GM19193 (cell line): ENCODE data around the gene GSTO2.

ENCODE experiments used
- POLR2A ChIP-seq: IDR thresholded peaks from 4 replicates; pipeline ENCODE4 v1.6.1; 2011; ENCODE audit not compliant: insufficient read depth, insufficient read length; ENCODE audit errors: extremely low read depth

GSTO2 gene

DNA sequence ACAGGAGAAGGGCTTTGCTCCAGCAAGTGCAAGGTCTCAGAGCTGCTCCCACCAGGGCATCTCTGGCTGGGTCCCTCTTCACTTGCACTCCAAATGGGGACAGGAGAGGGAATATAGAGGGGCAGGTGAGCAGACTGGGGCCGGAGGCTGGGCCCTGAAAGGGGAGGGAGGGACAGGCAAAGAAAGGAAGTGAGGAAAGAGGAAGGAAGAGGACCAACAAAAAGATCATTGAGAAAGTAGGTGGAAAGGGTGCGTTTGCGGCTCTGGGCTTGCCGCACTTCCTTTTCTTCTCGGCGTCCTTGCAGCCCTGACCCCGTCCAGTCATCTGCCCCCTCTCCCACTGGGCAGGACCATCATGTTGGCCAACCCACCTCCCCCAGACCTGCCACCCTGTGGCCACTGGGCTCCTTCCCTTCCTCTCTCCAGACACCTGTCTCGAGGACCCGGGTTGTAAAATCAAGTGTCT lies 55.3 kb downstream of the GSTO2 start:
- TF ChIP-seq POLR2A = no peak

DNA sequence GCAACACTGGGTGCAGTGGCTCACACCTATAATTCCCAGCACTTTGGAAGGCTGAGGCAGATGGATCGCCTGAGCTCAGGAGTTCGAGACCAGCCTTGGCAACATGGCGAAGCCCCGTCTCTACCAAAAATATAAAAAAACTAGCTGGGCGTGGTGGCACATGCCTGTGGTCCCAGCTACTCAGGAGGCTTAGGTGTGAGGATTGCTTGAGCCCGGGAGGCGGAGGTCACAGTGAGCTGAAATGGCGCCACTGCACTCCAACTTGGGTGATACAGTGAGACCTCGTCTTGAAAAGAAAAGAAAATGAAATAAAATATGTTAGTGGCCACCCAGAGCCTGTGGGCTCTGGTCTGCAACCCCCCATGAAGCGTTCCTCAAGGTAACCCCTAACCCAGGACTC lies 55.9 kb downstream of the GSTO2 start:
- no peak for TF ChIP-seq POLR2A

DNA sequence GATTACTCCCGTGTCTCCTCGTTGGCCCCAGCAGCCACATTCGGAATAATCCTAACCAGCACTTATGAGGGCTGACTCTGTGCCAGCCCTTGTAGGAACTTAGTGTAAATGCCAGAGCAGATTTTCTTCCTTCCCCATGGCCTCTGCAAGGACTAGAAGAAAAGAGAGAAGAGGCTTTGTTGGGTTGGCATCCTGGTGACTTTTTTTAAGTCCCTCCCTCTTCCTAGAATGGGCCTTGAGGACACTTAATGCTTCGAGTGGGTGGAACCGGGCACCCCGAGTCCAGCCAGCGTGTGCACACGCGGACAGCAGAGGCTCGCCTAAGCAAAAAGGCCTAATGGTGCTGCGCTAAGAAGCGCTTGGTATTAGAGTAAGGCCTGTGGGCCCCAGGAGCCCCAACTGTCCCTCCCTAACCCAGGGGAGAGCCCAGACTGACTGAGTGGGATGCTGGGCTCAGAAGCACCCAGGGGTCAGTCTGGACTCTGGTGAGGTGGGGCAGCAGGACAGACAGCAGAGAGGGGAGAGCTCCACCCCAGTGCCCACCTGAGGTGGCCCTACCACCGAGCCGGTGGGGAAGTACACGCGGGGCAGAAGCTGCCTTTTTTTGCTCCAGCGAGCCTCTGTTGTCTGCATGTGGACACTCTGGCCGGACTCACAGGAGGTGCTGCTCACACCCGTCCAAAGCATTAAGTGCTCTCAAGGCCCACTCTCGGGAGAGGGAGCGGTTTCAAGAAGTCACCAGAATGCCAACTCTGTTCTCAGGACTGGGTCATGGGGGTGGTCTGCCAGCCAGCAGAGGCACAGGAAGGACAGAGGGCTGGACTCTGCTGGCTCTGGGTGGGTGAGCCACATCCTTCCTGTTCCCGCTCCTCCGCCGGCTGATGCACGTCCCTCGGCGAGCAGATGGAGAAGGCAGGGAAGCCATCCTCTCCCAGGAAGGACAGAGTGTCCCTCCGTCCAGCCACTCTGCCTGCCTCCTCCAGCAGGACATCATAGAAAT lies 56.8 kb downstream of the GSTO2 start:
- no peak for TF ChIP-seq POLR2A

DNA sequence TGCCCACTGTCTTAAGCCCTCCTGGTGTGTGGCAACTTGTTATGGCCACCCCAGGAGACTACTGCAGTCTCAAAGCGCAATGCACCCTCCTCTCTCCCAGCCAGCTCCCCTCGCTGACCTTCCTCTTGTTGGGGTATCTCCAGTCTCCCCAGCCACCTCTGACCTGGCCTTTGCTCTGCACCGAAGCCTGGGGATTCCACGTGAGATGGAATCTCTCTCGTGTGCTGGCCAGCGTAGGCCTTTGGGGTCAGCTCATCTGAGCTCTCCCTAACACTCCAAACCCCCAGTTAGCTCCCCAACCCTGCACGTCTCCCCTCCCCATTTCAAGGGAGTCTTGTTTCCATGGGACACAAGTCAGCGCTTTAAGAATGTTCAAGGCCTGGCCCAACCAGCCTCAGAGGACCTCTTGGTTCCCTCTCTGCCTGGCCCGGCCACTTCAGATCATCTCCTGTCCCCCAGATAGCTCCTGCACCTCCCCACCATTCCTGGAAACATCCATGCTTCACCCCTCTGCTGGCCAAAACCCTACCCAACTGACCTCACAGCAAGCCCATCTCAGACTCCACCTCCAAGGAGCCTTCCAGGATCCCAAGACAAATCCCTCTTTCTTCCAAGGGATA lies 58.1 kb downstream of the GSTO2 start:
- no peak for TF ChIP-seq POLR2A

DNA sequence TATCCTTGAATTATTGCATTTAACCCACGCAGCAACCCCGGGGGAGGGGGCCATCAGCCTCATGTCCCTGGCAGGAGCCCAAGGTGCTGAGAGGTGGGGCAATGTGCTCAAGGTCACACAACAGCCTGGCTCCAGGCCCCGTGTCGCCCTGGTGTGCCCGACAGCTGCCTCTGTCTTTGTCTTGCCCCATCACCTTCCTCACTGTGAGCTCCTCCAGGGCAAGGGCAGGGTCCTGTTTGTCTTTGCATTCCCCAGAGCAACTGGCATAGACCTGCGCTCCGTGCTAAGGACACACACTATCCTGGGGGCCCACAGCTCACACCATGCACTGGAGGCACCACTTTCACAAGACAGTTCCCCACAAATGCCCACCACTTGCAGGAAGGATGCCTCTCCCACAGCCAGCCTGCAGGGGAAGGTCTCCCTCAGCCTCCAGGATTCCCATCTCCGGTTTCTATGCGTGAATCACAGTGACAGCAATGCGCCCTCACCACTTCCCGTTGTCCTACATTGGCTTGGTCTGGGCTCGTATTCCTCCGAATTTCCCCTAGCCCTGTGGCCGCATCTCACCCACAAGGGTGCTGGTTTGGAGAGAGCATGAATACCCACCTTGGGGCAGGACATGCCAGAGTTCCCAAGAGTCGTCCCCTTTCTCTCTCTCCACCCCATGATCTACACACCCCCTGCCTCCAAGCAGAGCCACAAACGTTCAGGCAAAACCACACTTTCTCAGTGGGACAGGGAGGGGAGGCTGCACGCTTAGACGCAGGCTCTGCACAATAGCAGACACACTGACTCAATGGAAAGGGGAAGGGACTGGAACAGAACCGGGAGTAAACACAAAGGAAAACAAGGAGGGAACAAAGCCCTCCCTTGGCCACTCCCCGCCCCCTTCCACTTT lies 59.0 kb downstream of the GSTO2 start:
- TF ChIP-seq POLR2A = no peak

DNA sequence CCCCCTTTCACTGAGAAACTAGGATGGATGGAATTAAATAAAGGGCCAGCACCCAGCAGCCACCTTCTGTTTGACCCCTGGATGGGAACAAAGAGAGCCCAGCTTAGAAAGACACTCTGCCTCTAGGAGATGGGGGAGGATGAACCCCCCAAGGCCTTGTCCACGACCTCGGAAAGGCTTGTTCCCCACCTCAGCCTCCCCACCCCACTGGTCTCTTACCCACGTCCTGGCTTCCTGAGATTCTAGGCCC lies 59.6 kb downstream of the GSTO2 start:
- no peak for TF ChIP-seq POLR2A

DNA sequence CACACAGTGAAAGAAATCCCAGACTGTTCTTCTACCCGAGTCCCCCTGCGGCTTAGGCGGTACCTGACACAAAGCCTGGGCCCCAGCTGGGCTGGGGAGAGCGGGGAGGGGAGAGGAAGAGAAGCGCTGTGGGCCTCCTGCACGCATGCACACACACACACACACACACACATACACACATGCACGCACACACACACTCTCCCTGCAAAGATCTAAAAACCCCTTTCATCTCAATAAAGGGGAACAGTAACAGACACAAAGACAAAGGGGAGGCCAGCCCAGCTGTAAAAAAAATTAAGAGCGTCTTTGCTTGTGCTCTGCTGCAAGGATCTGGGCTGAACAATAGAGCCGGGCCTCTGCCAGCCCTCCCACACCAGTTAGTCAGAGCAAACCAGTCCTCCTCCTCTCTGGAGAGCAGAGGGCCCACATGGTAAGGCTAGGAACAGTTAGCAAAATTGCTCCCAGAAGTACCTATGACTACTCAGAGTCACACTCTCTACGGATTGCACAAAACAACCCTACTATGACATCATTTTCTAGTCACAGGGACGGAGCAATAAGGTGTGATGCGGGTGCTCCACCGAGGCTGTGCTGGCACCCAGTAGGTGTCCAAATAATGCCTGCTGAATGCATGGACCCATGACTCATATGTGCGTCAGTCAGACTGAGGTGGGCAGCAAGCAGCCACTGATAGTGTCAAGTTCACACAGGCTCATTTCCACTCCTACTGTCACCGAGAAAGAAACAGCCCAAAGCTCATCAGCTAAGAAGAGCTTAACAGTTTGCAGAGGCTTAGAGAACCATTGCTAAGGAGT lies 60.1 kb downstream of the GSTO2 start:
- TF ChIP-seq POLR2A = no peak

DNA sequence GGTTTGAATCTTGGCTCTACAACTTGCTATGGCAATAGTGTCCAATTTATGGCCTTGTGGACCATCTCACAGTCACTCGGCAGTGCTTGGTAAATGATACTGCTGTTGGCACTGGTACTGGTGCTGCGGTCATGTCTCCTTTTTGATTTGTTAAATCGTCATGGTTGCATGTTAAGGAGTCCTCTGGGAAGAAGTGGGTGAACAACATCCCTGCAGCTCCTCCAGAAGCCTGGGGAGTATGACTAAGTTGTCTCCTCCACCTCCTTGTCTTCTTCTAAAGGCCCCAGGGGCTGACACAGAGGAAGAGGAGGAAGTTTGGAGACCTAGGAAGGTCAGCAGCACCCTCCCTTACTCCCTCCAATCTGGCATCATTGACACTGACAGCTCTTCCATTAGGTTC lies 60.8 kb downstream of the GSTO2 start:
- TF ChIP-seq POLR2A = no peak

DNA sequence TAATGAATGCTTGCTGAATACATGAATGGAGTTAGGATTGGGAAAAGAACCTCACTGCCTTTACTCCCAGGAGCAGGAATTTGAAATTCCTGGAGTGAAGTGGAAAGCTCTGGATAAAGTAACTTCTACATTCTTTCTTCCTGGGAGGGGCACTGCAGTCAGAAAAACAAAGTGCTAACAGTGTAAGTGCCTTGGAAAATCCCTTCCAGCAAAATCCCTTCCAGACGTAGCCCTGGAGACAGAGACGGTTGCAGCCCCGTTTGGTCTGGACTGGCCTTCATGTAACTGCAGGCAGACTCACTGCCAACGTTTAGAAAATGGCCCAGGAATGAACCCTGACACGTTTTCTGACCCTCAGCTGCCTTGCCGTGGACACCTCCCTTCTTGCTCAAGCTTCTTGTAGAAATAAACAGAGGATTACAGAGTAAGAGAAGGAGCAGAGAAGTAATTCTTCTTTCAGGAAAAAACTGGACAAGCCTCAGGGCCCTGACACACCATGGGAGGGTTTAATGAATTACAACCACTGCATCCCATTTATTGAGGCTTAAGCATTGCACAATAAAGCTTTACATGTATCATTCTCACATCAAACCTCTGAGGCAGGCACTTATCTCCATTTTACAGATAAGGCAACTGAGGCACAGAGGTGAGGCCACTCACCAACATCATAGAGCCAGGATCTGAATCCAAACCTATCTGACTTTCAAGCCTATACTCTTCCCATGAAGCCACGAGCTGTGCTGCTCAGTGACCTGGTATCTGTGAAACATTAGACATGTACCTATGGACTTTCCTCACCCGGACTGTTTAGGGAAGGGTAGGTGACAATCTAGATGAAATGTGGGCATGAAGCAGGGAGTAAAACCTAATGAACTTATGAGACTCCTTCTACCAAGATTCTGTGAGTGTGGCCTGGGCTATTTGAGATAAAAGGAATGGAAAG lies 61.5 kb downstream of the GSTO2 start:
- no peak for TF ChIP-seq POLR2A

DNA sequence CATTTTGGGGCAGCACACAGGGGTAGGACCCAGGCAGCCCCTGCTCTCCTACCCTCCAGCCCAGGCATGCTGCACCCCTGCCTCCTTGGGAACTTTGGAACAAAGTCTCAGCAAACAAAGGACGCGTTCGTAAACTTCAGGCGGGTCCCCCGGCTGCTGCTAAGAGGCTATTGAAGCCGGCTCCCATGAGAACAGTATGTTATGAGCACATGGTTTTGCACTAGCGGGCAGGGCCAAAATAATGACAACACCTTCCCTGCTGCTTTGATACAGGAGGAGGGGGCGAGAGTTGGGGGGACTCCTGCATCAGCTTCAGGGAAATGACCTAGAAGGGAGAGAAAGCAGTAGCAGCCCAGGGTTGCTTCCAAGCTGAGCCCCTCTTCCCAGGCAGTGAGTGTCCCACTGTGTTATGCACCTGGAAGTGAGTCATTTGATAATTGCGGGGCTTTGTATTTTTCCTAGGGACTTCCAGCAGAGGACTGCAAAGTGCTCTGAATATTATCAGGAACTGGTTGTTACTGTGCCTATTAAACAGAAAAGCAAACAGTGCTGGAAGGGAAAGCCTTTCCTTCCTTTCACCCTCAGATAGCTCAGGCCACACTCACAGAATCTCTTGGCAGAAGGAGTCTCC lies 62.3 kb downstream of the GSTO2 start:
- no peak for TF ChIP-seq POLR2A

DNA sequence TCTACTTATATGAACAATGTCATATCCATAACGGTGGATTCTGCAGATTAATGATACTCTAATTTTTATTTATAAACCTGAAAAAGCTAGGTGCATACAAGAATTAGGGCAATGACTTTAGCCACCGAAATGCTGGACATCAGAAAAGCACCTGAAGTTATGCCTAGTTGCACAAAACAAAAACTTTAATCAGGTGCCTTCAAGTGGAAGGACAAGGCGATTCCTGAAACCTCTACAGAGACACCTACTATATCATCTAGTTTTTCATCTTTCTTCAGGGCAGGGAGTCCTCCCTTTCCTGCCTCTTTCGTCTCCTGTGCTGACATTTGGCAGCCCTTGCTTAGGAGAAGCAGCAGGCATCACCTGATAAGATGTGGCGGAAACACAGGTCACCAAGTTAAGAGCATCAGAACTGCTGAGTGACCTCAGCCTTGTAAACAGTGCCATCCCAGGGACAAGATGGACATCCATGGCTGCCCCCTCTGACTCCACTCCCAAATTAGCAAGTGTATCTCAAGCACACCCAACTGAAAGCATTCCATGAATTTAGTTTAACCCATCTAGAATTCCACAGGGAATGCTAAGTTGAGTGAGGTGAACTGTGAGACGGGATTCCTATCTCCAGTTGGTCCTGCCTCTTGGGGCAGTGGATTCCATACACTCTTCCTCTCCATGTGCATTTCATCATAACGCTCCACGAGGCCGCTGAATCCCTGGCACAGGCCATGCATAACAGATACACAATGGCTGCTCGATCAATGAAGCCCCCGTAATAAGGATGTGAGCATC lies 63.5 kb downstream of the GSTO2 start:
- no peak for TF ChIP-seq POLR2A

DNA sequence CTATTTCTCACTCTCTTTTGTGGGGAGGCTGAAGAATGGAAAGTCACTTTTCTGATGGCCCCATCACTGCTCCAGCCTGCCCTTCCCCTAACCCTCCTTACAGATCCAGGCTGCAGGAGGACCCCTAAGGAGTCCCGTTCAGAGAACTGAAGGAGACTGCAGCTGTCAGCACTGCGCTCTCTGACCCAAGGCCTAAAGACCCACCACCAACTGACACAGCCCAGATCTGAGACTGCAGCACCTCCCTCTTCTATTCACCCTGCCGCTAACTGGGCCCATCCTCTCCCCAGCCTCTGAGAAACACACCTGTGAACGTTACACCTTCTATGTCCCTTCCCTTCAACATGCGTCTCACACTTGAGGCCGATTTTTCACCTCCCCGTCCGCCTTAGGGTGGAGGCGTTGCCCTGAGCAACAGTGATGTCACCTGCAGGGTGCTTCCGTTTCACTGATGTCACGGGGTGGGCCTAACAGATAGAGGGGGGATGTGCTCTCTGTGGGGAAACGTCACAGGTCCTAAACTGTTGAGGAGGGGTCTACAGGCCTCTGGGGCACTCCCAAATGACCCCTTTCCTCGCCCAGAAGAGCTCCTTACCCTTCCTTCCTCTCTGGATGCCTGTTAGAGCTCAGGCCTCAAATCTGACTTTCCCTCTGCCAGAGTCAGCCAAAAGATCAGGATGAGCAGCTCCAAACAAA lies 64.2 kb downstream of the GSTO2 start:
- TF ChIP-seq POLR2A = no peak

DNA sequence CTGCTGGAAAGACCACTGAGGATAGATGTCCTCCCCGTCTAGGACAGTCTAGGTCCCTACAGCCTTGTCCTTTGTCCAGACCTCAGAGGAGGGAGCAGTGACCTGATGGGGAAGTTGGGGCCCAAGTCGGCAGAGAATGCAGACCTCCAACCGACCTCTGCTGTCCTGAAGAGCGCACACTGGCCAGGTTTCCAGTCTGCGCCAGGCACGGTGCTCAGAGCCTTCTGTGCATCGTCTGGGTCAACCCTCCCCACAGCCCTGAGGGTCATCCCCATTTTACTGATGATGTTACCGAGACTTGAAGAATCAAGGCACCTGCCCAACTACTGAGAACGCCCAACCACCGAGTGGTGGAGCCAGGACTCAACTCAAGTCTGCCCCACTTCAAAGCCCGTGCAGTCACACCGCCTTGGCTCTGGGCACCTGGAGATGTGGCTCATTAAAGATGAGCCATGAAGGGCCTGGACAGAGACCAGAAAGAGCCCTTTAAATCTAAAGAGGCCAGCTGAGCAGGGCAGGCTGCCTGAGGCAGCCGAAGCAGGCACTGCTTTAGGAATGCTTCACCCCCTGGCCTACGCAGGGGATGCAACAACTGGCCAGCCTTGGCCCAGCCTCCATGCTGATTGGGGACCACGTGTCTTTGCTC lies 64.9 kb downstream of the GSTO2 start:
- TF ChIP-seq POLR2A = no peak
